GM19395 (cell line): ENCODE data around the gene PLEKHA8.

Experiments used
- ATAC-seq: cut with Tn5 transposase; IDR thresholded peaks from one replicate; pipeline ENCODE4 v1.9.1; 2021; ENCODE audit warnings: mild to moderate bottlenecking, moderate library complexity; ENCODE audit not compliant: unreplicated experiment

Gene PLEKHA8

DNA sequence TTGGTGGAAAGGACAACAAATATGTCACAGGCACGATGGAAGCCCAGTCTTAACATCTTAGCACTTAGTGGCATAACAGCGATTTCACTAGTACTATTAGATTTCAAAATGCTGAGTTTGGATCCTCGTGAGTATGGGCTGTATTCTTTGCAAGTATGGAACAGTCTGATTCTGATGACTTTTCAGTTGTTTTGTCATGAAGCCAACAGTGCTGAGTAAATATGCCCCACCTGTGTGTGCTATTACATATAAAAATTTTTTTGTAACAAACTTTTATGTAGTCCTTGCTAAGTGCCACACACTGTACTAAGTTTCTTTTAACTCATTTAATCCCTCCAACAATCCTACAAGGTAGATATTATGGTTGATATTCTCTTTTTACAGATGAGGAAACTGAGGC lies 137.4 kb downstream of the PLEKHA8 start:
- no peak for ATAC-seq

GRCh38 chr7:30166155-30166840 lies 138.1 kb downstream of the PLEKHA8 start:
- ATAC-seq = no peak

DNA sequence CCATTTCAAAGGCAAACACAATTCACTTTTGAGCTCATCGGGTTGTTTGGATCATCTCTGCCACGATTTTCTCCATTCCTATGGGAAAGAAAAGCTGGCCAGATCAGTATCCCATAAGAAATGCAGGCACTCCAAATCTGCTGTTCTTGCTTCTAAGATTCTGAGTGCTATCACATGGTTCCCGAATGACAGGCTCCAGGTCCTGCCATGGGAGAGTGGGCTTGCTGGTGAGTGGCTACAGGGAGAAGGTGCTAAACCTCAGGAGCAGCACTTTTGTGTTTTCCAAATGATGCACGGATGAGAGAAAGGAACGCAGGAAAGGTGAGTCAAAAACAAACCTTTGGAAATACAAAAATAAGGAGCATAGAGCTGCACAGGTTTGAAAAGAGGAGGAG lies 138.6 kb downstream of the PLEKHA8 start:
- ATAC-seq = no peak

DNA sequence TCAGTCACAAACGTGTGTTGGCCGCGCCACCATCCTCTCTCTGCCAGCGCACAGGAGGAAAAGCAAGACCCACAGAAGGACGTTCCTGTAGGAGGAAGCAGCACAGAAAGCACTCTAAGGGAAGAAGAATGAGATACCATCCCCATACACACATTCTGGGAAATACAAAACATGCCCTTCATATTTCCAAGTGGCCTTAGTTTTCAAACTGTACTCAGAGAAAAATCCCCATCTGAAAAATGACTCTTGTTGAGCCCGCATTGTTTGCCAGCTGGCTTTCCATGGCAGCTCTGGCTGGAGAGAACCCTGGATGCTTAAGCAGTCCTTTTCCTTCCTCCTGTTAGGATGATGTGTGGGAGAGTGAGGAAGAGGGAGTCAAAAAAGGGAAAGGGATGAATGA lies 139.7 kb downstream of the PLEKHA8 start:
- no peak for ATAC-seq

- no peak for ATAC-seq
These were observed 140.8 kb downstream of the PLEKHA8 start for GRCh38 chr7:30168835-30169573.

DNA sequence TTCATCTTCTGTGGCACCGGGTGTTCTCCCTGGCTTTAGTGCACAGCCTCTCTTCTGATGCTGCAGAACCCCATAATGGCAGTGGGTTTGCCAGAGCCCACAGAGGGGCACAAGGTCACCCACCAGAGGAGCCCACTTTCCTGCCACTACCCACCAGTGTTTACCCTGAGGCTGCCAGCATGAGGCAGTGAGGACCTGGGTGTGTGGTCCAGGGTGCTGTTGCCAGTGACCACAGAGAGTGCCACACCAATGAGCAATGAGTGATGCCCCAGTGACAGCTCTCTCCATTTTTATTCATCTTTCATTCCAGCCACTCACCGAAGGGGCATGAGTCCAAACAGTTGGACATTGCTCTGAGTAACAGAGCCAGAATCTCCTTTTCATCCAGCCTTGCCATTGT lies 141.4 kb downstream of the PLEKHA8 start:
- no peak for ATAC-seq

- no peak for ATAC-seq
These were observed 142.4 kb downstream of the PLEKHA8 start for GRCh38 chr7:30170476-30171205.

DNA sequence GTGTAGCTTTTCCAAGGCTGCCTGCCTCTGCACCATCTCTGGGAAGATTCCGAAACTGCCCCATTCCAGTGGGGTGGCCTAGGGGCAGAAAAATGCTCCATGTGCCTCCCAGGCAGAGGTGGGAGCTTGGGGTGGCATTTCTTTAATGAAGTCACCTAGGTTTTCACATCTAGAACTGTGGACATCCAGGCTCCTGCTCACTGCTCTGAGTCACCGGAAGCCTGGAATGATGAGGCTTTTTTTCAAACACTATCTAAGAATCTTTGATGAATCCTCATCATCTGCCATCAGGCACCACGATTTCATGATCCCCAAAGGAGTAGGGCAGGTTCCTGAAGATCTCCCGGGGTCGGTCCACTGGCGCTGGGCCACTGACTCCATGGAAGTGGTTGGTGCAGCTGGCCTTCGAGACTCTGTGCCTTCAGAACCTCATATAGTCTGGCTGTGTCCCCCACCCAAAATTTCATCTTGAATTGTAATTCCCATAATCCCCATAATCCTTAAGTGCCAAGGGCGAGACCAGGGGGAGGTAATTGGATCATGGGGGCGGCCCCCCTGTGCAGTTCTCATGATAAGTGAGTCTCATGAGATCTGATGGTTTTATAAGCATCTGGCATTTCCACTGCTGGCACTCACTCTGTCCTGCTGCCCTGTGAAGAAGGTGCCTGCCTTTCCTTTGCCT lies 143.7 kb downstream of the PLEKHA8 start:
- no peak for ATAC-seq

- no peak for ATAC-seq
These were observed 144.2 kb downstream of the PLEKHA8 start for GRCh38 chr7:30172451-30172850.

GRCh38 chr7:30173058-30173897 lies 145.1 kb downstream of the PLEKHA8 start:
- ATAC-seq = no peak

DNA sequence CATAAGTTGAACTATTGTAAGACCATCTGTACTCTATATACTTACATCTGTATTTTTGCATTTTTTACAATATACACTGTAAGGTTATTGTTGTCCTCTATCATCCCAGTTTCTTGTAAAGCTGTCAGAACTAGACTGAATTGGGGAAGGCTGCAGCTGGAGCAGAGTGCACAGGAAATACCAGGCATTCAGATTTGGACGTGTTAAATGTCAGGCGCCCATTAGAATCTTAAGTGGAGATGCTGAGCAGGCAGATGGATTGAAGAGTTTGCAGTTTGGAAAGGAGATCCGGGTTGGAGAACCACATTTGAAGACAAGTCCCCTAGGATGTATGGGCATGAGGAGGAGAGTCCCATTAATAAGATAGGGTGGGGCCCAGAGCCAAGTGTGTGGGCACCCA lies 147.0 kb downstream of the PLEKHA8 start:
- ATAC-seq = no peak

GRCh38 chr7:30175636-30176147 lies 147.5 kb downstream of the PLEKHA8 start:
- no peak for ATAC-seq

DNA sequence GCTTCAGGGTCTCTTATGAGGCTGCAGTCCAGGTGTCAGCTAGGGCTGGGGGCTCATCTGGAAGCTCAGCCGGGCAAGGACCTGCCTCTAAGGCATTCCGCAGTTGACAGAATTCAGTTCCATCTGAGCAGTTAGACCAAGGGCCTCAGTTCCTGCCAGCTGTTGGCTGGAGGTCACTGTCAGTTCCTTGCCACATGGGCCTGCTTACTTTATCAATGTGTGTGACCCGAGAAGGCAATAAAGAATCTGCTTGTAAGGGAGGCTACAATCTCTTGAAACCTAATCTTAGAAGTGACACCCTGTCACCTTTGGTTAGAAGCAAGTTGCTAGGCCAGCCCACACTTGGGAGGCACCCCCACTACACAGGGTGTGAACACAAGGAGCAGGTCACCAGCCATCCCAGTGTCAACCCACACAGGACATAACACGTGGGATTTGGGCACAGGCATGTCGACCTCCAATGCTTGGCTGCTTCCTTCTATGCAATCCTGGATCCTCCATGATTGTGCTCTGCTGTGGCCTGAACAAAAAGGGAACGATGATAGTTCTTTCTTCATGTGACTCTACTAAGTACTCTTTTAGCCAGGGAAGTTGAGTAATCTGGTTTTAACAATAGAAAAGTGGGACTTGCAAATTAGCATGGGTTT lies 148.4 kb downstream of the PLEKHA8 start:
- ATAC-seq = no peak

GRCh38 chr7:30177186-30177585 lies 149.0 kb downstream of the PLEKHA8 start:
- no peak for ATAC-seq

GRCh38 chr7:30177965-30178364 lies 149.8 kb downstream of the PLEKHA8 start:
- no peak for ATAC-seq

DNA sequence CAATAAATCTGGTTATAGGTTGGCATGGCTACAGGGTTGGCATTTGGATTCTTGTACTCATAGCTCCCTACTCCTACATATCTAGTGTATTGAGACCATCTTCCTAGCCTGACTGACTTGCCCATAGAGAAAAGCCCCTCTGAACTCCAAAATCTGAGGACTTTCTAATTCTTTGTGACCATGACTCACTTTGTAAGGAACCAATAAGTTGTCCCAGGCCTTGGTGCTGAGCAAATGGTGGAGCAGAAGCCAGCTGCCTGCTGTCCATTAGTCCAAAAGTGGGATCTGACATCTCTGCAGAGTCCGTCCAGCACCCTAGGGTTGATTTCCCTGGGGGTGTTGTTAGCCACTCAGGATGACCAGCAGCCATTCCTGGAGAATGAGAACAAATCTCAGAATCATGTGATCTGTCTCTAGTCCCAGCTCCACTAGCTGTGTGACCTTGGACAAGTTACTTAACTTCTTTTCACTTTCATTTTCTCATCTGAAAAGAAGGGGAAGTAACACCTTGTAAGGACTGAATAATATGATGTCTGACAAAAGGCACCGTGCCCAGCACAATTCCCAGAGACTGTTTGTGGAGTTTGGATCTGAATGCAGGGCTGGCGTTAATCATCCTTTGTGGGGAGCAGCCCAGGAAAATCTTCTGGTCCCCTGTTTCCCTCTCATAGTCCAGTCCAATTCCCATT lies 150.7 kb downstream of the PLEKHA8 start:
- ATAC-seq = peak; percentile 89
